Measurements from ENCODE around the gene SNCB. TPM values are rescaled to one million over a fixed set of nuclear protein-coding genes. Genes with fewer than 3 reads are reported as not detected.

SNCB gene
- total and polyA plus RNA-seq, 2 donors from 2014 or later = not detected

DNA sequence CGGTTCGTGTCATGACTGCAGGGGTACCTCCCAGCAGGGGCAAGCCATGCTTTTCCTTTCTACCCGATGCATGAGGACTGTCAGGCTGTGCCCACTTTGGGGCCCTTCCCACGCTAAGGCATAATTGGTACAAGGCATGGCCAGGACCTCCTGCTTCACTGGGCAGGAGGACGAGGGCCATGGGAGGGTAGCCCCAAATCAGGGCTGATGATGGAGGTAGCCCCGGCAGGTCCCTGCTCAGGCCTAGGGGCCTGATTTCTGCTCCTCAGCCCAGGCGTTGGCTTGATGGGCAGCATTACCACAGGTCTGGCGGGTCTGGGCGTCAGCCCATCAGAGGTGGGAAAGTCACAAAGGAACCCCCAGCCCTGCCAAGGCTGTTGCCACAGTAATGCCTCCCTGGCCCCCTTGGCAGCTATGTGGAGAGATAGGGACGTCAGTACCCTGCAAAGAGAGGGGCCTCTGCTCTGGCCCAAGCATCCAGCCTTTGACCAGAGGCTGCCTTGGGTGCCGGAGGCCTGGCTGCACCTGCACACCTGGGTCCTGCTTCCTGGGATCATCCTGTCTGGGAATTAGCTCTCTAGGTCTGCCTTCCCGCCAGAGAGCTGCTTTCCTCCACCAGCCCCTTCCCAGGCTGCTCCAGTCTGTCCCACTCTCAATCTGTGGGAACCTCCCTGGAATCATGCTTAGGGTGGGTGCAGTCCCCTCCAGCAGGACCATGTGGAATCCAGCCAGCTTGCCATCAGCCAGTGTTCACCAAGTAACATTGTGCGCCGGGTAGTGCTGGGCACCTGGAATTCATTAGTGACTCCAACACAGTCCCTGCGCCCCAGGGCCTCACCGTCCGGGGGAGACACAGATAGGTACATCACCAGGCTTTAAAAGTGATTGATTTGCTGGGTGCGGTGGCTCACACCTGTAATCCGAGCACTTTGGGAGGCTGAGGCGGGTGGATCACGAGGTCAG, 32.3 kb upstream of the SNCB start:
- FAIRE-seq (no peak), DNase-seq (peak in 1 of 5 donors; percentile 63)
- Histone ChIP-seq H3K4me3 (ENCODE audit: low read length in 3 of 3) (no peak overlapping the region), H3K27ac (ENCODE audit: low read depth in 2 of 2, low read length in 2 of 2) (no peak overlapping the region), H3K36me3 (ENCODE audit: control insufficient read depth in 2 of 3, insufficient read depth in 3 of 3, low read length in 3 of 3) (no peaks in the 10 kb centered on the region), H3K27me3 (ENCODE audit: control insufficient read depth, insufficient read depth, low read length) (no peaks in the 10 kb centered on the region), H3K9me3 (ENCODE audit: control insufficient read depth in 2 of 3, insufficient read depth in 1 of 3, low read length in 3 of 3) (no peaks in the 10 kb centered on the region), H3K9ac (ENCODE audit: low read length in 3 of 3) (no peak overlapping the region), H3K4me1 (ENCODE audit: control insufficient read depth in 2 of 3, insufficient read depth in 2 of 3, low read depth in 1 of 3, low read length in 3 of 3) (peaks cover 0 to 10% (median 0%) of the 10 kb centered on the region in 3 donors)
- TF ChIP-seq, protein P1, sequence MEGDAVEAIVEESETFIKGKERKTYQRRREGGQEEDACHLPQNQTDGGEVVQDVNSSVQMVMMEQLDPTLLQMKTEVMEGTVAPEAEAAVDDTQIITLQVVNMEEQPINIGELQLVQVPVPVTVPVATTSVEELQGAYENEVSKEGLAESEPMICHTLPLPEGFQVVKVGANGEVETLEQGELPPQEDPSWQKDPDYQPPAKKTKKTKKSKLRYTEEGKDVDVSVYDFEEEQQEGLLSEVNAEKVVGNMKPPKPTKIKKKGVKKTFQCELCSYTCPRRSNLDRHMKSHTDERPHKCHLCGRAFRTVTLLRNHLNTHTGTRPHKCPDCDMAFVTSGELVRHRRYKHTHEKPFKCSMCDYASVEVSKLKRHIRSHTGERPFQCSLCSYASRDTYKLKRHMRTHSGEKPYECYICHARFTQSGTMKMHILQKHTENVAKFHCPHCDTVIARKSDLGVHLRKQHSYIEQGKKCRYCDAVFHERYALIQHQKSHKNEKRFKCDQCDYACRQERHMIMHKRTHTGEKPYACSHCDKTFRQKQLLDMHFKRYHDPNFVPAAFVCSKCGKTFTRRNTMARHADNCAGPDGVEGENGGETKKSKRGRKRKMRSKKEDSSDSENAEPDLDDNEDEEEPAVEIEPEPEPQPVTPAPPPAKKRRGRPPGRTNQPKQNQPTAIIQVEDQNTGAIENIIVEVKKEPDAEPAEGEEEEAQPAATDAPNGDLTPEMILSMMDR (IDR thresholded peaks at IDR 0.05; ENCODE audit: borderline replicate concordance, extremely low read depth, insufficient read depth) = no peak
- intact Hi-C loops (cut with DNase I) = no loop called here

DNA sequence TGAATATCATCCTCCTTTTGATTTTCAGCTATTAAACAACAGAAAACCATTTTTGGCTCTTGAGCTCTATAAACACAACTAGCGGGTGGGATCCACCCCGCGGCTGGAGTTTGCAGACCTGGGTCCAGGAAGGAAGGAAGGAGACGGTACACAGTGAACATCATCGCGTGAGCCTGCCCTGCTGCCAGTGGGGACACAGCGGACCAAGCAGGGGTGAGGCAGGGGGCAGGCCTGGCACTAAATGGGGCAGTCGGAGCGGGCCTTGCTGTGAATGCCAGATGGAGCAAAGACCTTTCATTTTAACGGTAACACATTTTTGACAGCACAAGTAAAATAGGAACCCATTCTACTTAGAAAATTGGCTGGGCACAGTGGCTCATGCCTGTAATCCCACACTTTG, 31.3 kb upstream of the SNCB start:
- intact Hi-C loops (cut with DNase I) = no loop called here
- DNase-seq (peak in 1 of 5 donors; percentile 62), FAIRE-seq (no peak)
- Histone ChIP-seq H3K9me3 (ENCODE audit: control insufficient read depth in 2 of 3, insufficient read depth in 1 of 3, low read length in 3 of 3) (no peaks in the 10 kb centered on the region), H3K9ac (ENCODE audit: low read length in 3 of 3) (no peak overlapping the region), H3K27me3 (ENCODE audit: control insufficient read depth, insufficient read depth, low read length) (no peaks in the 10 kb centered on the region), H3K27ac (ENCODE audit: low read depth in 2 of 2, low read length in 2 of 2) (no peak overlapping the region), H3K36me3 (ENCODE audit: control insufficient read depth in 2 of 3, insufficient read depth in 3 of 3, low read length in 3 of 3) (no peaks in the 10 kb centered on the region), H3K4me1 (ENCODE audit: control insufficient read depth in 2 of 3, insufficient read depth in 2 of 3, low read depth in 1 of 3, low read length in 3 of 3) (peaks cover 0 to 10% (median 0%) of the 10 kb centered on the region in 3 donors), H3K4me3 (ENCODE audit: low read length in 3 of 3) (no peak overlapping the region)
- TF ChIP-seq, protein P1 (IDR thresholded peaks at IDR 0.05; ENCODE audit: borderline replicate concordance, extremely low read depth, insufficient read depth) = no peak

DNA sequence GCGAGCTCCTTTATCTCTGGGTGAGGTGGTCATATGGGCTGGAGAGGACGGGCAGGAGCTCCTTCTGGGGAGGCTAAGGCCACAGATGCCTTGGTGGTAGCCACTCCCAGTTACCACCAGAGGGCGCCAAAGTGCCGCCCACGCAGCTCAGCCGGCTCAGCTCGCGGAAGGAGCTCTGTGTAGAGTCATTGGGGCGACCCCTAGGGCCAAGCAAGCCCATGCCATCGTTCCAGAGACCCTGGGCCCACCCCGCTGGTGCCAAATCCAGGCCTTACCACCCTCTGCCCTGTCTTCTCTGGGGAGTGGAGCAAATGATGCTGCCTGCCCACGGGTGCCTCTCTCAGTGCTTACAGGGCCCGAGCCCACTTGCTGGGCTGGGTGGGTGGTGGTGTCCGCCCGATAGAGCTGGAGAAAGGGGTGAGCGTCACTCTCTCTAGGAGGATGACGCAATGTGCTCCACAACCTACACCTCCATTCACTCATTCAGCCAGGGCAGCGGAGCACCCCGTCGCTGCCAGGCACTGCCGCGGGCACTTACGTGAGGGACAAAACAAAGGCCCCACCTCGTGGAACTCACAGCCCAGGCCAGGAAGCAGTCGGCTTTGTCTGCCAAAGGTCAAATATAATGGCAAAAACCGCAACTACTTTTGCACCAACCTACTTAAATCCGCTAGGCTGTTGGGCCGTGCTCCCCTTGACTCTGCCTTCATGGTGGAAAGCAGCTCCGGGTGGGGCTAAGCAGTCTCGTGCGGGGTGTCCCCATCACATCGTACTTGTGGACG, 30.7 kb upstream of the SNCB start:
- no peak for FAIRE-seq
- TF ChIP-seq, protein P1 (IDR thresholded peaks at IDR 0.05; ENCODE audit: borderline replicate concordance, extremely low read depth, insufficient read depth) = peak; percentile 90
- peak; percentile 82 to 91 (median 87) for DNase-seq
- no peaks in the 10 kb centered on the region for H3K36me3 ChIP-seq (ENCODE audit: control insufficient read depth in 2 of 3, insufficient read depth in 3 of 3, low read length in 3 of 3)
- H3K4me1 ChIP-seq (ENCODE audit: control insufficient read depth in 2 of 3, insufficient read depth in 2 of 3, low read depth in 1 of 3, low read length in 3 of 3) = peaks cover 0 to 10% (median 0%) of the 10 kb centered on the region in 3 donors
- intact Hi-C loops (cut with DNase I) = no loop called here
- no peak overlapping the region for H3K4me3 ChIP-seq (ENCODE audit: low read length in 3 of 3)
- no peaks in the 10 kb centered on the region for H3K27me3 ChIP-seq (ENCODE audit: control insufficient read depth, insufficient read depth, low read length)
- no peak overlapping the region for H3K27ac ChIP-seq (ENCODE audit: low read depth in 2 of 2, low read length in 2 of 2)
- no peak overlapping the region for H3K9ac ChIP-seq (ENCODE audit: low read length in 3 of 3)
- H3K9me3 ChIP-seq (ENCODE audit: control insufficient read depth in 2 of 3, insufficient read depth in 1 of 3, low read length in 3 of 3) = no peaks in the 10 kb centered on the region

Measured in kidney (tissue), 14 donors.